HG02588 (cell line): ENCODE data around the gene NOMO2.
"Not testable (repeated sequence)": the region's sequence is repeated elsewhere in the genome, so short reads cannot be mapped to it uniquely, and the experiment has no call there.

Experiments
- ATAC-seq: cut with Tn5 transposase; IDR thresholded peaks from one replicate; pipeline ENCODE4 v1.9.1; 2021; ENCODE audit warnings: mild to moderate bottlenecking, moderate library complexity; ENCODE audit not compliant: unreplicated experiment

NOMO2 gene

DNA sequence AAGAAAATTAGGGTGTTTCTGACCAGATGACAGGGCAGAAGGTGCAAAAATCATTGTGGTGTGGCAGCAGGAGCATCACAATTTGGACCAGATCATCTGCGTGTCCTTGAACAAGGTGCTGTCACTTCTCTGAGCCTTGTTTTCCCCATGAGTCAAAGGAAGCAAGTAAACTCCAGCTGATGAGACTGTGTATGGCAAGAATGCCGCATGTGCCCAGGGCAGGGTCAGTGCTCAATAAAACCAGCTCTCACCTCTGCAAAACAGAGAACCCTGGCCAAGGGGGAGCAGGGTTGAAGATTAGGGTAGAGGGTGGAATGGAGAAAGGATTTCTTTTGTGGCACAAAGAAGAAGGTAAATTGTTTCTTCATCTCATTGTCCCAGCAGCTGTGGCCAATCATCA lies 17.4 kb upstream of the NOMO2 start:
- ATAC-seq, result not testable (repeated sequence)

DNA sequence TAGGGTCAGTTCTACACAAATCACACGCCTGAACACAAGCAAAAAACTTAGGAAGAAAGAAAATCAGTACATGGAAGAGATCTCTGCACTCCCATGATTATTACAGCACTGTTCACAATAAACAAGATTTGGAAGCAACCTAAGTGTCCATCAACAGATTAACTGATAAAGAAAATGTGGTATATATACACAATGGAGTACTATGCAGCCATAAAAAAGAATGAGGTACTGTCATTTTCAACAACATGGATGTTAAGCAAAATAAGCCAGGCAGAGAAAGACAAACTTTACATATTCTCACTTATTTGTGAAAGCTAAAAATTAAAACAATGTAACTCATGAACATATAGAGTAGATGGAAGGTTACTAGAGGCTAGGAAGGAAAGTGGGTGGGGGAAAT lies 16.0 kb upstream of the NOMO2 start:
- ATAC-seq, result not testable (repeated sequence)

DNA sequence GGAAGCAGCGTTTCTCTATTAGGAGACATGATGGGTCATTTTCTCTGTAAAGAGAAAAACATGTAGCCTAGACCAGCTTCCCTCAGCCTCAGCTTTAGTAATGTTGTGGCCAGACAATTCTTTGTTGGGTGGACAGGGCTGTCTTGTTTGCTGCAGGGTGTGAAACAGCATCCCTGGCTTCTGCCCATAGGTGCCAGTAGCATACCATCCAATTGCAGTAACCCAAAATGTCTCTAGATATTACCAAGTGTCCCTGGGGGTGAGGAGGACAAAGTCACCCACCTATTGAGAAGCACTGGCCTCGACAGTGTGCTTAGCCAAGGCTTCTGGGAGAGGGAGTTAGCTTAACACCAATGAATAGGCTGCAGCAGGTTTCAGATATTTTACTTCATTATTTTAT lies 14.0 kb upstream of the NOMO2 start:
- ATAC-seq, result not testable (repeated sequence)

DNA sequence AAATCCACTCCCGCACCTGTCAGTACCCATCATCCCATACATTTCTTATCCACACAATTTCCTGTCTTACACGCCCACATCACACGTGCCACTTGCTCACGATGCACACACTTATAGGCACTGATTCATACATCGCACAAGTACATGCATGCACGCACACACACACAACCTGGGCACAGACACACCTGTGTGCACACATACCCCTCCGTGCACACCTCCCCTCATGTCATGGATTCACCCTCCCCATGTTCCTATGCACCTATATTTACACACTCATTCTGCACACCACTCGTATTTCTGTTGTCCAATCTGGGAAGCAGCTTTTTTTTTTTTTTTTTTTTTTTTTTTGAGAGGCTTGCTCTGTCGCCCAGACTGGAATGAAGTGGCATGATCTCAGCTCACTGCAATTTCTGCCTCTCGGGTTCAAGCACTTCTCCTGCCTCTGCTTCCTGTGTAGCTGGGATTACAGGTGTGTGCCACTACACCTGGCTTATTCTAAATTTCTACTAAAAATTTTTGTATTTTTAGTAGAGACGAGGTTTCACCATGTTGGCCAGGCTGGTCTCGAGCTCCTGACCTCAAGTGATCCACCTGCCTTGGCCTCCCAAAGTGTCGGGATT lies 13.5 kb upstream of the NOMO2 start:
- not testable (repeated sequence) for ATAC-seq

DNA sequence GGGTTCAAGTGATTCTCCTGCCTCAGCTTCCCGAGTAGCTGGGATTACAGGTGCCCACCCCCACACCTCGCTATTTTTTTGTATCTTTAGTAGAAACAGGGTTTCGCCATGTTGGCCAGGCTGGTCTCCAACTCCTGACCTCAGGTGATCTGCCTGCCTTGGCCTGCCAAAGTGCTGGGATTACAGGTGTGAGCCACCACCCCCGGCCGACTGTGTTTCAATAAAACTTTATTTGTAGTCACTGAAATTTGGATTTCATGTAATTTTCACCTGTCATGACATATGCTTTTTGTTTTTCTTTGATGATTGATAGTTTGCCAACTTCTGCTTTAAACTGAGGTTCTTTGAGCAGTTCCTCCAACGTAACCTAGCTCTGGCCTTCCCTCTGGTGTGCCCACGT lies 12.0 kb upstream of the NOMO2 start:
- not testable (repeated sequence) for ATAC-seq

DNA sequence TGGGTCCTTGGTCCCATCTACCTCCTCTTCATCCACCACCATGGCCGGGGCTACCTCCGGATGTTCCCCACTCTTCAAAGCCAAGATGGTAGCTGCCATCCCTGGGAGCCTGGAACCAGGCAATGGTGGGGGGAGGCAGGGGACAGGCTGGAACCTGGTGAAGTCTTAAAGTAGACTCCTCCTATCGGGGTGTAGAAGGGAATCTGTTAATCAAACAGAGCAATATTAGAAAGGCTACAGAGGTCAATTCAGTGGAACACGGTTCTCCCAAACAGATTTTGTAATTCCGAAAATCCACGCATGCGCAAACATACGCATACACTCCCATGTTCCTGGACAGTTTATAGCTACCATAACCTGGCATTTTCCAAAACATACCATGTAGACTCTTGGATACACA lies 11.1 kb upstream of the NOMO2 start:
- ATAC-seq, result not testable (repeated sequence)

DNA sequence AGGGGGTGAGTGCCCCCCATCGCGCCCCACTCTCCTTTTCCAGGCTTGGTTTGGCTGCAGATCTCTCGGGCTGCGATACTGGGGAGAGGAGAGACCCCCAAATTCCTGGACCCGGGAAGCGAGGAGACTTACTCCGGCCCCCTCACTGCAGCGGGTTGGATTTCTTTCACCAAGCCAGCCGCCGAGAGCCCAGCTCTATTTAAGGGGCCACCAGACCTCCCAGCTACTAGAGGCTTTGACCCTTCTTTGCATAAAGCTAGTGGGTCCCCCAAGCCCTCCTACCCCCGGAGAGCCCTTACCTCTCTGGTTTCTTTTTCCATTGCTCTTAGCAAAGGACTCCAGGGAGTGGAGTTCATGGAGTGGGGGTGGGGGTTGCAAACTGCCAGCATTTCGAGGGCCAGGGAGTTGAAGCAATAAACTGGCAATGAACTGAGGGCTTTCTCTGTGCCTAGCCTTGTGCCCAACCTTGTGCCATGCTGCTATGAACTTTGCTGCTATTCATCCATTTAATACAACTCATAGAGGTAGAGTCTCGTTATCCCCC lies 9.5 kb upstream of the NOMO2 start:
- not testable (repeated sequence) for ATAC-seq

DNA sequence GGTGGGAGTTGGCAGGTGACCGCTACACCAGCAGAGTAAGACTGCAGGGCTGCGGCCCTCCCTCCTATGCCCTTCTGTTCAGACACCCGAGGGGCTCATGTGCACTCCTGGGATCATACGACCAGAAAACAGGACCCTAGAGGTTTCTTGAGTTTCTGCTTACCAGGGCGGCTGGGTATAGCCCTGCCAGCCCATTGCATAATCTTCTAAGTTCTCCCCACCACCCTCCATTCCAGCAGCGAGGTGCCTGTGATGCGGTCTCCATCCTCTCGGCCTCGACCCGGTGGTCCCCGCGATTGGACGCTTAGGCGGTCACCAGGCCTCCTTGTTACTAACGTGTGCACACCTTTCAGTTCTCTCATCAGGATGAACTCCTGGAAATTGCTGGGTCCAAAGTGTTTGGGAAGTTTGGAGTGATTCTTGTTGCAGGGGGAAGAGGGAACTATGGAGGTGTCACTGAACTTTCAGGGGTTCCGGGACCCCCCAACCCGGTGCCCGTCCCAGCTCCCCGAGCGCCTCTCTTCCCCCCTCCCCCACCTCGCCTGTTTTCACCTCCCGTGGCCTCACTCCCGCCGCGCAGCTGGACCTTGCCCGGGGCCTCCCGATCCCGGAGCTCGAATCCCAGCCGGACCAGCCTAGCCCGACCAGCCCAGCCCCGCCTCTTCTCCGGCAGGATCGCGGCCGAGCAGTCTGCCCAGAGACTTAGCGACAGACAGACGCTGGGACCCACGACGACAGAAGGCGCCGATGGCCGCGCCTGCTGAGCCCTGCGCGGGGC lies 8.8 kb upstream of the NOMO2 start:
- ATAC-seq, result not testable (repeated sequence)

DNA sequence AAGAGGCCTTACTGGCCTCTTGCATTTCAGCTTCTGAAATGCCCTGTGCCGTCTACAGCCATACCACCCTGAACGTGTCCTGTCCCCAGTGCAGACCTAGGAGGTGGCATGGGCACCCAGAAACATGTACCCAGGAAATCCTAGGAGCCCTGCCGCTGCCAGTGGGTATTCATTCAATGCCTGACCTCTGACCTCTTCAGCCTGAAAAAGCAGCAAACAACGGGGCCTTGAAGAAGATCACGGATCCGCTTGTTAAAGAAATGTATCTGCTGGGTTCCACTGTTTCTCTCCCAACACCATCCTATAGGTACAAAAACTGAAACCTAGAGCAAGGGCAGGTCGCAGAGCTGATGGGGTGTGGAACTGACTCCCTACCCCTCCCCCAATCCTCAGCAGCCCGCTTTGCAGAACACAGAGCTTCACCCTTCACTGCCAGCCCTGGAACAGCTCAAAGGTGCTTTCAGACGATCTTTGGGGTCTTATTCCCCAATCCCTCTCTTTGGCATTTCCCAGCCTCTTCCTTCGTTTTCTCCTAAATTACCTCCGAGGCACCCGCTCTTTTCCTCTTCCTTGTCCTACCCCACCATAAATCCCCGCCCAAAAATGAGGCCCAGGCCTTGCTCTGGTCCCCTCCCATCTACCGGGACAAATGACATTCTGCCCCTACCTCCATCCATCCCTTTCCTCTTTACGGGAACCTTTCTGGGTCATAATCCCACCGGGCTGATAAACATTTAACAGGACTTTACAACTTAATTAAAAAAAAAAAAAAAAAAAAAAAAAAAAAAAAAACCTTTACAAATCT lies 1.3 kb downstream of the NOMO2 start:
- not testable (repeated sequence) for ATAC-seq

DNA sequence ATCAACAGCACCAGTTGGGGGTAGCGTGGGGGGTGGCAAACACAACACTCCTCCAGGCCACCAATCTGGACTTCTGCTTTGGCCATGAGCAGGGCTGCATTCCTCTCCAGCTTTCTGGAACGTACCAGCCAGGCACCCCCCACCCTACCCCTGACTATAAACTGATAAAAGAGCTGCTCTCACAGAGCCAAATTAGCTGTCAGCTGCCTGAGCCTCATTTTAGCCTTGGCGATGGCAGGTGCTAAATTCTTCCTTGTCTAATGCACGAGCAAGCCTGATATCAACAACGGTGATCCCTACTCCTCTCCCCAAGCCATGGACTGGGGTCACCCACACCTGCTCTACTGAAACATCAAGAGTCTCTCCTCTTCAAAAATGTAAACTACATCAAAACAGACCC lies 8.2 kb downstream of the NOMO2 start:
- not testable (repeated sequence) for ATAC-seq

DNA sequence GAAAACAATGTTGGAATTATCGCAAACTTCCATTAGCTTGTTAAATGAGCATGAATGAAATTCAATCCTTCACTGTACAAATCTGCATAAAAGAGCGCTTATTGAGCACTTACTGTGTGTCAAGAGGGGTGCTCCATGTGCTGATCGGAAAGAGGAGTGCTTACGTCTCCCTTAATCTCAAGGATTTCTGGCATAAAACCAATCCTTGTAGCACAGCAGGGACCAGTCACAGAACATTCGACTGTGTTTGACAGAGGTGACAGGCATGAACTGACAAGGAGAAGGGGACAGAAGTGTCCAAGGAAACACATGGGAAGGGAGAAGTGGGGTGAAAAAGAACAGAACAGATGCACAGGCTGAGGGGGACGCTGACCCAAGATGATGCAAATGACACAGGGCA lies 14.5 kb downstream of the NOMO2 start:
- ATAC-seq, result not testable (repeated sequence)

DNA sequence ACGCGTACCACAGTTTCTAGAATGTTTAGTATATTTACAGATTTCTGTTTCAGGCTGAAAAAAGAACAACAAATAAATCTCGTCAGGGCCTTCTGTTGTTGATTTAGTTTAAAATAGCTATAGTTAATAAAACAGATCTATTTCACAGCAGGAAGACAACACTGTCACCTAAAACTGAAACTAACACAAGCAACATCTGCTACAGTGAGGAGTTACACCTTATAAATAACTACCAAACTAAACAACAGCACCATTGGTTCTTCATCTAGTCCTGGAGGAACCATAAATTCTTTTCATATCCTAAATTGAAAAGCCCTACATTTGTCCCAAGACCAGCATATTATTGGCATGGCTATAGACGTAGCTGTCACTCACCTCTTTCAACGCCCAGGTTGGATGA lies 15.0 kb downstream of the NOMO2 start:
- not testable (repeated sequence) for ATAC-seq

DNA sequence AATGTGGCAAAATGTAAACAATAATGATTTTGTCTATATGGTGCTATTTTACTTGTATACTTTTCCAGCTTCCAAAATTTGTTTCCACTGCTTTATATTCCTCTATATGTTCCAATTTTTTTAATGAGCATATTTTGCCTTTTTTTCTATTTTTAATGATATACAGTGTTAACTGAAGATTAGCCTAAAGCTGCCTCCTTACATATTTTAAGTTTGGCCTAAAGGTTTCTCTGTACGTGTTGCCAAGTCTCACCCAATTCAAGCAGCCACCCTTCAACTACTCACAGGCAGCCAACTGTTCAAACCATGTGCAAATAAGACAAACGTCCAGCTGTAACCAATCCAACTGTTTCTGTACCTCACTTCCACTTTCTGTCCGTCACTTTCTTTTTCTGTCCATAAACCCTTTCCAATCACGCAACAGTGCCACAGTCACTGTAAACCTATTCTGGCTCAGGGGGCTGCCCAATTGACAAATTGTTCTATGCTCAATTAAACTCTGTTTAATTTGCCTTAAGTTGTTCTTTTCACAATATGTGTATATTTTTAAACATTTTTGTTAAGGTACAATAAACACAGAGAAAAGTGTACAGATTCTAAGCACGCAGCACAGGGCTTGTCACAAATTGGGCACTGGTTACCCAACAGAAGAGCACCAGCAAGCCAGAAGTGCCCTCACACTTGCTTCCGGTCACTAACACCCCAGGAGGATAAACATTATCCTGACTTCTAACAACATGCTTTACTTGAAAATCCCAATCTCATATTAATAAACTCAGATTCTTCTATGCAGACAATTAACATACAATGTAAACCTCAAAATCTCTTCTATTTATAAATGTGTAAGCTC lies 17.4 kb downstream of the NOMO2 start:
- ATAC-seq, result not testable (repeated sequence)

DNA sequence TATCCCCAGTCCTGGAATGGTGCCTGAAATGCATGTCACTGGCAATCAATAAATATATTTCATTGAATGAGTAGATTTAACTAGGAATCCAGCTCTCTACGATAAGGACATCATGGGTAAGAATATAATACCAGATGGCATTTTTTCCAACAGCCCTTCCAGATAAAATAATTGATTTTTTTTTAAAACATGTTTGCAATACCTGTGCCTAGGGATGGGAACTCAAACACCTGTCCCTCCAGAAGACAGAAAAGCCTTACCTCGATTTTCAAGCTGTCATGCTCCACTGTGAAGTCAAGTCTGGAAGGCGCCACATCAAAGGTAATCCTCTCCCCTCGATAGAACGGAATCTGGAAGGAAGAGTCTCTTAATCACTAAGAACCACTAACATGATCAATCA lies 20.0 kb downstream of the NOMO2 start:
- ATAC-seq, result not testable (repeated sequence)

DNA sequence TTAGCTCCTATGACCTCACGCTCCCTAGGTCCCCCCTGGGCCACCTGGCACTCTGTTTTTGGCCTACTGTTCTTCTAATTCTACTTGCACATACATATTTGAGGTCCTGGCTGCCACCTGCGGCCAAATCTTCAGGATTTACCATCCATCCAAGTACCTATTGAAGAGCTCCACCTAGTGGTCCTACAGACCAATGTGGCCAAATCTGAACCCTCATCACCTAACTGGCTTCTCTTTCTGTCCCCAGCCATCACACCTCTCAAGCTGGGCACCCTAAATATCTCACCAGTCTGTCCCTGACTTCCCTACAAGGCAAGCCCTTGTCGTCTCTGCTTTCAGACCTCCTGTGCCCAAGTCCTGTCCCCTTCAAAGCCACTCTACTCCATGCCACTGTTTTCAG lies 24.9 kb downstream of the NOMO2 start:
- ATAC-seq, result not testable (repeated sequence)

DNA sequence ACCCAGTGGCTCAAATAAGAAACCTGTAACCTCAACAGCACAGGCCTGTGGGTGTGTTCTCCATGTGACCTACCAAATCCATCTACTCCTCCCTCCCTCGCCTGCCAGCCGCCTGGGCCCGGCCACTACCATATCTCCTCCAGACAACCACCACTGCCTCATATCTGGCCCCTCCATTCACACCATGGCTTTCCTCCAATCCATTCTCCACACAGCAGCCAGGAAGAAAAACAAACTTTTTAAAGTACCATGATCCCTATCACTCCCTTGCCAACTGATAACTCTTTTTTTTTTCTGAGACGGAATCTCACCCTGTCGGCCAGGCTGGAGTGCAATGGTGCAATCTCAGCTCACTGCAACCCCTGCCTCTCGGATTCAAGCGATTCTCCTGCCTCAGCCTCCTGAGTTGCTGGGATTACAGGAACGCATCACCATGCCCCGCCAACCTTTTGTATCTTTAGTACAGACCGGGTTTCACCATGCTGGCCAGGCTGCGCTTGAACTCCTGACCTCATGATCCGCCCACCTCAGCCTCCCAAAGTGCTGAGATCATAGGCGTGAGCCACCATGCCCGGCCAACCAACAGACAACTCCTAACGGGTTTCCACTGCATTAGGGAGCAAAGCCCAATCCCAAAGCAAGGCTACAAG lies 26.3 kb downstream of the NOMO2 start:
- ATAC-seq, result not testable (repeated sequence)

DNA sequence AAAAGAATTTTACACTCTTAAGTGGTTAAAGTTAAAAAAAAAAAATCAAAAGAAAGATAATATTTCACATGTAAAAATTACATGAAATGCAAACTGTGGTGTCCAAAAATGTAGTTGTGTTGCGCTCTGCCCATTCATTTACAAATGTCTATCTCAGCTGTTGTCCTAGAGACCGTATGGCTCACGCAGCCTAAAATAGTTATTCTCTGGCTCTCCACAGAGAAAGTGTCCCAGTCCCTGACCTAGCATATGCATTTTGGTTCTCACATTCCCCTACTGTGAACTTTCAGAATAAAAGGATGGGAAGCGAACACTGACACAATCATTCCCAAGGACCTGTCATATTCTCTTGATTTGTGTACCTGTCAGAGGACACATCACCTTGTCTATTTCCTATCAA lies 27.6 kb downstream of the NOMO2 start:
- not testable (repeated sequence) for ATAC-seq

DNA sequence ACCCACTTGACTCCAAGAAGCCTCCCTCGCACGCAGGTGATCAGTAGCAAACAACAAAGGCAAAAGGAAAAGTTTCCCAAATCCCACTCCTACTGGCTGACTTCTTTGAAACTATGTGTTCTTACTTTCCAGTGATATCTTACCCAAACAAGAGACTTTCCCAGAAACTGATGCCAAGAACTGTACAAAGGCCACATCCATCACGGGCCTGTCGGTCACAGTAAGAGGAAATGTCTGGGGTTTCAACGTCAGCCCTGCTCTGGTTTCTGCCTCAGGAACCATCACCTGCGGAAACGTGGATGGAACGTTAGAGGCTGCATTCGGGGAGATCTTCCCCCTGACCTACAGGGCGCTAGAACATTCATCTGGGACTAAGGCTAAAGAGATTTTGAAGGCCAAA lies 30.6 kb downstream of the NOMO2 start:
- not testable (repeated sequence) for ATAC-seq

DNA sequence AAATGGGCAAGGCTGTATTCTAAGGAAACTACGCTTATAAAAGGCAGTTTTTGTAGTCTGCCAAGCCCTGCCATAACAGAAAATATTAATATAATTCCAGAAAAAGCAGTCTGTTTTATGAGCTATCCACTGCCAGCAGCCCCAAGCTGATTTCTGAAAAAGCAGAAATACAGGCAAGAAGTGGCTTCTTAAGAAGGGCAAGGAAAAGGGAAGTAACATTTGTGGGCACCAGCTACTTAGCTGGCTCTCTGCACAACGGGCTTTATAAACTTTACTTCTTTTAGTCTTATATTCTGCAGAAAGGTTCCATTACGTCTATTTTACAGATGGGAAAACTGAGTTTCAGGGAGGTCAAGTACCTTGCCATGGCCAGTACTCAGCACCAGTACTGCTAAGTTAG lies 31.6 kb downstream of the NOMO2 start:
- ATAC-seq, result not testable (repeated sequence)

DNA sequence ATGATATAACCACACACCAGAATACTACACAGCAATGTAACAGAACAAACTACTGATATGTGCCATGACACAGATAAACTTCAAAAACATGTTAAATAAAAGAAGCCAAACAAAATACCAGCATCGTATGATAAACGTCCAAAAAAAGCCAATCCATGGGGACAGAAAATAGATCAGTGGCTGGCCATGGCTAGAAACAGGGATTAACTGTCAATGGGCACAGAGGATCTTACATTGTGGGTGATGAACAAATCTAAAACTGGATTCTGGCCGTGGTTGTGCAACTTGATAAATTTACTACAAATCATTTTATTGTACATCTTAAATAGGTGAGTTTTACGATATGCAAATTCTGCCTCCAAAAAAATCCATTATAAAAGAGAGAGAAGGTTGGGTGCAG lies 35.4 kb downstream of the NOMO2 start:
- ATAC-seq, result not testable (repeated sequence)
